ENCODE results near the gene LIPG.

Gene LIPG

DNA sequence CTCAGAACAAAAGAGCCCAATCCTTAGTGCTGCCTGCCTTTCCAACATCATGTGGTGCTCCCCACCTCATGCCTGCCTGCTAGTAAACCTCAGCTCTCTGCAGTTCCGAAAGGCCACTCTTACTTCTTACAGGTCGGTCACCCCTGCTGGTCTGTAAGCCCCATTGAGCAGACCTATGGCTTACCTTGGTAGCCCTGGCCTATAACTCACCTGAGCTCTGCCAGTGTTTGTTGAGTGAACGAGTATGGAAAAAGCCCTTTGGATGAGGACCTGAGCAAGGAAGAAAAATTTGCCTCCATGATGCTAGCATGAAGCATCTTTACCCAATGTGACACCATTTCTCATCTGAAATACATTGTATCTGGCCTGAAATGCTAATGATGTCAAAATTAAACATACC lies 83.3 kb downstream of the LIPG start:
- no peak for DNase-seq

GRCh38 chr18:49645841-49646351 lies 84.0 kb downstream of the LIPG start:
- DNase-seq, result no peak

DNA sequence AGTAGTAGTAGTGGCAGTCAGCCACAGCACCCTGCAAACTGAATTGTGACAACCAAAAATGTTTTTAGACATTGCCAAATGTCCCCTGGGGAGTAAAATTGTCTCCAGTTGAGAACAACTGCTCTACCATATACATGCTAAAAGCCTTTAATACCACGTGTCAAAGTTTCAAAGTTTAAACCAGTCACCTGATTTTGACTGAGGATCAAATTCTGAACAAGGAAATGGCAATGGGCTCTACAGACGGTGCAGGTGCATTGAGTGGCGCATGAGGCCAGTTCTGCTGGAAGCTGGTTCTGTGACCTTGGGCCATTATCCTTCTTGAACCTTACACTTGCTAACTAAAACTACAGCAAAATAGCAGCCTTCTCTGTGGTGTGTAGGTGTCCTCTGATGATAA lies 85.0 kb downstream of the LIPG start:
- no peak for DNase-seq

DNA sequence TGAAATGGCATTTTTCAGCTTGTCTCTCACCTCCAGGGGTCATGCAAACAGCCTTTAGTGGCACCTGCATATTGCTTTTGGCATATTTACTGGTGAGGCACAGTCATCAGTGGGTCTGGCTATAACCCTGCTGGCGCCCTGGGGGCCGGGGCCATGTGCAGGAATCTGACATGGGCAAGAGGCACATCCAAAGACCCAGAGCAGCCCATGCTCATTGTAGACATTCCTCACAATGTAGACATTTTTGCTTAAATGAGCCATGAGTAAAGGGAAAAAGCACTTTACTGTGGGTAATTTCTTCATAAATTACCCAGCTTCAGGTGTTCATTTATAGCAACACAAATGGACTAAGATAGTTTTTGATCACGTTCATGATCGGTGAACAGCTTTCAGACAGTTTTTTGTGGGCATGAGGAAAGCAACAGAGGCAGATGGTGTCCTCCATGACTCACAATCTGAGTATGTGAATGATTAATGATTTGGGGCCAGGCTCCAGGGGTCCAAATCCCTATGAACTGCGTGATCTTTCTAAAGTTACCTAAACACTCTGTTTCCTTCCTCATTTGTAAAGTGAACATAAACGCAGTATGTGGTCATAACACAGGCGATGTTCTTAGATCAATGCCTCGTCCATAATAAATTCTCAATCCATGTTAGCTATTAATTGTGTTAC lies 85.8 kb downstream of the LIPG start:
- DNase-seq, result no peak

DNA sequence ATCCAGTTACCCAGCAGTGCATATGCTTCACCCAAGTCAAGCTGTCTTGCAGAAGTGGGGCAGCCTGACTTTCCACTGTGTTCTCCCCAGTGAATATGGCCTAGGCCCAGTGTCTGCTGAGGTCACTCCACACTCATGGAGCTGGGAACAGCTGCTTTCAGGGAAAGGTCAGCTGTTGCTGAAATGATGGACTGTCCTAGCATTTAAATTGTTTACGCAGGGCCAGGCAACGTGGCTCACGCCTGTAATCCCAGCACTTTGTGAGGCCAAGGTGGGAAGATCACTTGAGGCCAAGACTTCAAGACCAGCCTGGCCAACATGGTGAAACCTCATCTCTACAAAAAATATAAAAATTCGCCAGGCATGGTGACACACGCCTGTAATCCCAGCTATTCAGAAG lies 86.5 kb downstream of the LIPG start:
- DNase-seq, result no peak

Data from activated CD8-positive, alpha-beta memory T cell treated with anti-CD3 and anti-CD28 coated beads, Interleukin-2, amount 50 U/mL, for 48 hours (primary cell).